HG02798 (cell line): Measurements from ENCODE around the gene KCNH2.

ENCODE experiments used
- ATAC-seq: cut with Tn5 transposase; IDR thresholded peaks from one replicate; pipeline ENCODE4 v1.9.1; 2021; ENCODE audit warnings: mild to moderate bottlenecking; ENCODE audit not compliant: unreplicated experiment, poor library complexity

The KCNH2 gene

GRCh38 chr7:150939466-150939865, 38.7 kb downstream of the KCNH2 start:
- ATAC-seq = no peak

GRCh38 chr7:150939052-150939451, 39.1 kb downstream of the KCNH2 start:
- no peak for ATAC-seq

- no peak for ATAC-seq
Observed at GRCh38 chr7:150938566-150938965, 39.6 kb downstream of the KCNH2 start.

- ATAC-seq = no peak
Observed at GRCh38 chr7:150937848-150938561, 40.1 kb downstream of the KCNH2 start.

GRCh38 chr7:150936018-150936417, 42.1 kb downstream of the KCNH2 start:
- ATAC-seq = no peak

GRCh38 chr7:150935149-150935548, 43.0 kb downstream of the KCNH2 start:
- no peak for ATAC-seq

- no peak for ATAC-seq
Observed at GRCh38 chr7:150934045-150934766, 43.9 kb downstream of the KCNH2 start.

- no peak for ATAC-seq
Observed at GRCh38 chr7:150931199-150931869, 46.8 kb downstream of the KCNH2 start.

GRCh38 chr7:150928541-150928940, 49.6 kb downstream of the KCNH2 start:
- no peak for ATAC-seq

GRCh38 chr7:150927956-150928344, 50.2 kb downstream of the KCNH2 start:
- no peak for ATAC-seq

GRCh38 chr7:150927157-150927955, 50.8 kb downstream of the KCNH2 start:
- ATAC-seq = no peak

- ATAC-seq = no peak
Observed at GRCh38 chr7:150926066-150926465, 52.1 kb downstream of the KCNH2 start.

- no peak for ATAC-seq
Observed at GRCh38 chr7:150924369-150924781, 53.7 kb downstream of the KCNH2 start.

- no peak for ATAC-seq
Observed at GRCh38 chr7:150923802-150924201, 54.3 kb downstream of the KCNH2 start.

GRCh38 chr7:150923196-150923595, 54.9 kb downstream of the KCNH2 start:
- ATAC-seq = no peak

- no peak for ATAC-seq
Observed at GRCh38 chr7:150919160-150919559, 59.0 kb downstream of the KCNH2 start.

GRCh38 chr7:150918378-150918777, 59.7 kb downstream of the KCNH2 start:
- ATAC-seq = no peak

GRCh38 chr7:150917969-150918368, 60.2 kb downstream of the KCNH2 start:
- no peak for ATAC-seq

- ATAC-seq = no peak
Observed at GRCh38 chr7:150916670-150917069, 61.5 kb downstream of the KCNH2 start.

GRCh38 chr7:150914966-150915365, 63.2 kb downstream of the KCNH2 start:
- no peak for ATAC-seq

GRCh38 chr7:150914196-150914595, 63.9 kb downstream of the KCNH2 start:
- no peak for ATAC-seq
